Dermis lymphatic vessel endothelial cell (primary cell): ENCODE data around the gene RASSF7. TPM values are rescaled to one million over a fixed set of nuclear protein-coding genes. Genes with fewer than 3 reads are reported as not detected.

Source experiments
- total RNA-seq: library from RNA; depleted of rRNA; stranded (reverse); fragments of >200 nt; gene quantifications from 2 replicates; pipeline ENCODE4 v1.2.1, GENCODE V29; 2014

Gene RASSF7
- total RNA-seq, result 9.2 and 19.1 TPM in 2 replicates

GRCh38 chr11:560305-561147 lies at the start of gene RASSF7, which contains the start of gene LMNTD2:
Gene RASSF7 (plus strand): TSS chr11:560970. CDS start chr11:561769, 799 bp downstream.
Gene LMNTD2 (minus strand): TSS chr11:560738. CDS start chr11:560716, 22 bp downstream.

GRCh38 chr11:535519-536454 lies 25.0 kb upstream of the RASSF7 start, which contains the start of gene HRAS:
Gene HRAS (minus strand): TSS chr11:535576.

GRCh38 chr11:536841-537621 lies 23.7 kb upstream of the RASSF7 start, which contains the start of gene LRRC56:
Gene LRRC56 (plus strand): TSS chr11:537527. CDS start chr11:540685, 3,158 bp downstream.

GRCh38 chr11:575996-576768 lies 15.4 kb downstream of the RASSF7 start, which contains the start of gene PHRF1:
Gene PHRF1 (plus strand): TSS chr11:576470. CDS start chr11:581513, 5,043 bp downstream.

Other genes starting within 250 kb of the RASSF7 start
- 0.09 and 0.65 TPM in 2 replicates for gene IFITM1, start 246.9 kb upstream of the RASSF7 start, total RNA-seq
- gene IFITM3, start 240.1 kb upstream of the RASSF7 start, total RNA-seq, result 33.5 and 44.5 TPM in 2 replicates
- gene B4GALNT4, start 191.5 kb upstream of the RASSF7 start, total RNA-seq, result 0.09 and 1.4 TPM in 2 replicates
- 0.11 and 0.26 TPM in 2 replicates for gene PKP3, start 166.8 kb upstream of the RASSF7 start, total RNA-seq
- 32.7 and 35.2 TPM in 2 replicates for gene SIGIRR, start 146.0 kb upstream of the RASSF7 start, total RNA-seq
- 0.69 and 0.76 TPM in 2 replicates for gene ANO9, start 119.0 kb upstream of the RASSF7 start, total RNA-seq
- 31.1 TPM in 2 replicates for gene PTDSS2, start 110.7 kb upstream of the RASSF7 start, total RNA-seq
- gene RNH1, start 53.7 kb upstream of the RASSF7 start, total RNA-seq, result 187 and 237 TPM in 2 replicates
- gene HRAS, start 25.4 kb upstream of the RASSF7 start, total RNA-seq, result 34.2 and 39.2 TPM in 2 replicates
- gene LRRC56, start 23.4 kb upstream of the RASSF7 start, total RNA-seq, result 0.34 and 0.43 TPM in 2 replicates
- 1.5 and 1.7 TPM in 2 replicates for gene LMNTD2, start 232 bp upstream of the RASSF7 start, total RNA-seq
- 17.6 and 19.3 TPM in 2 replicates for gene PHRF1, start 15.5 kb downstream of the RASSF7 start, total RNA-seq
- 7.4 and 11.4 TPM in 2 replicates for gene IRF7, start 55.0 kb downstream of the RASSF7 start, total RNA-seq
- not detected in 2 replicates for gene CDHR5, start 64.0 kb downstream of the RASSF7 start, total RNA-seq
- gene SCT, start 66.2 kb downstream of the RASSF7 start, total RNA-seq, result not detected in 2 replicates
- not detected in 2 replicates for gene DRD4, start 76.3 kb downstream of the RASSF7 start, total RNA-seq
- gene DEAF1, start 134.3 kb downstream of the RASSF7 start, total RNA-seq, result 27.5 and 34.3 TPM in 2 replicates
- gene TMEM80, start 134.8 kb downstream of the RASSF7 start, total RNA-seq, result 7.9 and 11.1 TPM in 2 replicates
- 1.9 and 2.1 TPM in 2 replicates for gene EPS8L2, start 145.3 kb downstream of the RASSF7 start, total RNA-seq
- 96.4 and 101 TPM in 2 replicates for gene TALDO1, start 186.5 kb downstream of the RASSF7 start, total RNA-seq
- 22.9 and 25.1 TPM in 2 replicates for gene GATD1, start 216.5 kb downstream of the RASSF7 start, total RNA-seq
- 0.09 TPM in 1 of 2 replicates, not detected in the other for gene CEND1, start 229.1 kb downstream of the RASSF7 start, total RNA-seq
- gene SLC25A22, start 237.3 kb downstream of the RASSF7 start, total RNA-seq, result 4.7 and 5.2 TPM in 2 replicates
- 3.0 and 3.5 TPM in 2 replicates for gene PIDD1, start 244.3 kb downstream of the RASSF7 start, total RNA-seq
- 292 and 295 TPM in 2 replicates for gene RPLP2, start 249.0 kb downstream of the RASSF7 start, total RNA-seq